Measurements from ENCODE around the gene BAG2.

The BAG2 gene

DNA sequence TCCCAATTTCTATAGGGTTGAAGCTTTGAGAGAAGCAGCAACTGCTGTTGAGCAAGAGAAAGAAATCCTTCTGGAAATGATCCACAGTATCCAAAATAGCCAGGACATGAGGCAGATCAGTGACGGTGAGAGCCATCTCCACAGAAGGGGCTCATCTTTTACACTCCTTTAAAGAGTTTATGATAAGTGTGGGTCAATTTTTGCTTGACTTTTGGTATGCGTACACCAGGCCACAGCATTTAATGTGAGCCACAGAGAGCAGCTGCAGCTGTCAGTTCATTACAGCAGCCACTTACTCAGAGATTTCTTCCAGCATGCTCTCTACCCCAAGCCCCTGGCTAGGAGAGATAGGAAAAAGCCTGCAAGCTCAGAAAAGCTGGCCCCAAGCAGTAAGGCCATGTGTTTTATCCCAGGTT lies 9.9 kb downstream of the BAG2 start:
- H3K4me1 ChIP-seq (ENCODE audit: control insufficient read depth in 1 of 2, insufficient read depth in 2 of 2, low read length in 2 of 2): peaks cover 4 to 5% of the 10 kb centered on the region in 2 experiments
- no peak overlapping the region for H4K8ac ChIP-seq (ENCODE audit: low read depth, low read length)
- H3K79me1 ChIP-seq (ENCODE audit: low read length): no peaks in the 10 kb centered on the region
- no peak overlapping the region for H3K4me3 ChIP-seq (ENCODE audit: low read depth, low read length)
- H4K12ac ChIP-seq (ENCODE audit: low read depth, low read length): no peak overlapping the region
- no peak overlapping the region for H3K18ac ChIP-seq (ENCODE audit: low read length)
- peaks cover 5 to 16% of the 10 kb centered on the region in 2 experiments for H3K36me3 ChIP-seq (ENCODE audit: control insufficient read depth in 1 of 2, insufficient read depth in 2 of 2, low read length in 2 of 2)
- H3K27me3 ChIP-seq (ENCODE audit: insufficient read depth, low read length): no peaks in the 10 kb centered on the region
- H2AK5ac ChIP-seq (ENCODE audit: low read length): no peak overlapping the region
- no peak overlapping the region for H3K4me2 ChIP-seq (ENCODE audit: low read length)
- H3K9ac ChIP-seq (ENCODE audit: low read length): no peak overlapping the region
- no peak for DNase-seq
- H2BK12ac ChIP-seq (ENCODE audit: low read length): no peak overlapping the region
- H3K27ac ChIP-seq (ENCODE audit: low read depth, low read length): no peak overlapping the region
- no peaks in the 10 kb centered on the region for H3K9me3 ChIP-seq (ENCODE audit: insufficient read depth, low read depth, low read length)
- no peak overlapping the region for H3K23ac ChIP-seq (ENCODE audit: low read length)
- no peaks in the 10 kb centered on the region for H3K79me2 ChIP-seq (ENCODE audit: control insufficient read depth, insufficient read depth, low read length, poor library complexity)
- H2BK120ac ChIP-seq (ENCODE audit: insufficient read depth, low read length, poor library complexity): no peak overlapping the region
- no CpG with 5 or more reads among the region's 2 CpGs for WGBS (ENCODE audit: extremely low coverage, insufficient coverage, insufficient read length)
- no peak overlapping the region for H2AFZ ChIP-seq (ENCODE audit: insufficient read depth, low read length, poor library complexity)
- no peak overlapping the region for H3K4ac ChIP-seq (ENCODE audit: low read depth, low read length)
- no peak overlapping the region for H3K14ac ChIP-seq (ENCODE audit: low read length)
- no peak overlapping the region for H4K91ac ChIP-seq (ENCODE audit: low read depth, low read length)
- no peak overlapping the region for H2BK5ac ChIP-seq (ENCODE audit: low read depth, low read length, poor library complexity)

GRCh38 chr6:57183336-57183735 lies 11.2 kb downstream of the BAG2 start:
- peak in 1 of 2 donors; percentile 24 for DNase-seq
- Histone ChIP-seq H3K14ac (ENCODE audit: low read length) (no peak overlapping the region), H2BK12ac (ENCODE audit: low read length) (no peak overlapping the region), H3K27me3 (ENCODE audit: insufficient read depth, low read length) (no peaks in the 10 kb centered on the region), H3K79me2 (ENCODE audit: control insufficient read depth, insufficient read depth, low read length, poor library complexity) (no peaks in the 10 kb centered on the region), H3K79me1 (ENCODE audit: low read length) (no peaks in the 10 kb centered on the region), H2AFZ (ENCODE audit: insufficient read depth, low read length, poor library complexity) (no peak overlapping the region), H3K4me3 (ENCODE audit: low read depth, low read length) (no peak overlapping the region), H4K12ac (ENCODE audit: low read depth, low read length) (no peak overlapping the region), H2BK120ac (ENCODE audit: insufficient read depth, low read length, poor library complexity) (no peak overlapping the region), H3K4me1 (ENCODE audit: control insufficient read depth in 1 of 2, insufficient read depth in 2 of 2, low read length in 2 of 2) (no peaks in the 10 kb centered on the region), H3K18ac (ENCODE audit: low read length) (no peak overlapping the region), H3K36me3 (ENCODE audit: control insufficient read depth in 1 of 2, insufficient read depth in 2 of 2, low read length in 2 of 2) (peaks cover 5 to 16% of the 10 kb centered on the region in 2 experiments), H3K4ac (ENCODE audit: low read depth, low read length) (no peak overlapping the region), H3K27ac (ENCODE audit: low read depth, low read length) (no peak overlapping the region), H4K91ac (ENCODE audit: low read depth, low read length) (no peak overlapping the region), H3K23ac (ENCODE audit: low read length) (no peak overlapping the region), H3K9me3 (ENCODE audit: insufficient read depth, low read depth, low read length) (no peaks in the 10 kb centered on the region), H3K9ac (ENCODE audit: low read length) (no peak overlapping the region), H2BK5ac (ENCODE audit: low read depth, low read length, poor library complexity) (no peak overlapping the region), H3K4me2 (ENCODE audit: low read length) (no peak overlapping the region), H2AK5ac (ENCODE audit: low read length) (no peak overlapping the region), H4K8ac (ENCODE audit: low read depth, low read length) (no peak overlapping the region)
- WGBS (ENCODE audit: extremely low coverage, insufficient coverage, insufficient read length): no CpG with 5 or more reads among the region's 2 CpGs

DNA sequence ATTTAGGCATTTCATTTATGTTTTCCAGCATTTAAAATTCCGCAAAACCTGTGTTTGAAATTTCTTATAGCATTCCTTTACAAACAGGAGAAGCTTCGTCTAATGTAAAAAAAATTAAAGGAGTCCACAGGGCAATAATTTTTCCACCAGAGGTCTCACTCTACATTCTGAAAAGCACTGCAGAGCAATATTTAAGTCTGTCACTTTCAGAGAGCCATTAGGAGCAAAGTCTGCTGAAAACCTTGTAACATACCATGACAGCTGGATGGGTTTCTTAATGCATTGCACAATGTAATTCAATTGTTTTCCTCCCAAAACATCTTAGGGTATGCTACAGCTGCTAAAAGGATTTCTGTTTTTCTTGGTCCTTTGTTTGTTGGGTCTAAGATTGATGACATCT lies 18.0 kb downstream of the BAG2 start:
- H3K23ac ChIP-seq (ENCODE audit: low read length): no peak overlapping the region
- no peak overlapping the region for H3K9ac ChIP-seq (ENCODE audit: low read length)
- H3K79me1 ChIP-seq (ENCODE audit: low read length): no peaks in the 10 kb centered on the region
- no peaks in the 10 kb centered on the region for H3K4me1 ChIP-seq (ENCODE audit: control insufficient read depth in 1 of 2, insufficient read depth in 2 of 2, low read length in 2 of 2)
- no peak overlapping the region for H4K12ac ChIP-seq (ENCODE audit: low read depth, low read length)
- no peak overlapping the region for H3K4me3 ChIP-seq (ENCODE audit: low read depth, low read length)
- H3K79me2 ChIP-seq (ENCODE audit: control insufficient read depth, insufficient read depth, low read length, poor library complexity): no peaks in the 10 kb centered on the region
- no peaks in the 10 kb centered on the region for H3K27me3 ChIP-seq (ENCODE audit: insufficient read depth, low read length)
- H2AFZ ChIP-seq (ENCODE audit: insufficient read depth, low read length, poor library complexity): no peak overlapping the region
- no peak overlapping the region for H3K4me2 ChIP-seq (ENCODE audit: low read length)
- no peak overlapping the region for H3K14ac ChIP-seq (ENCODE audit: low read length)
- peak in 1 of 2 donors; percentile 28 for DNase-seq
- no peaks in the 10 kb centered on the region for H3K9me3 ChIP-seq (ENCODE audit: insufficient read depth, low read depth, low read length)
- no peak overlapping the region for H4K91ac ChIP-seq (ENCODE audit: low read depth, low read length)
- no peak overlapping the region for H2AK5ac ChIP-seq (ENCODE audit: low read length)
- peaks cover 4 to 11% of the 10 kb centered on the region in 2 experiments for H3K36me3 ChIP-seq (ENCODE audit: control insufficient read depth in 1 of 2, insufficient read depth in 2 of 2, low read length in 2 of 2)
- no peak overlapping the region for H2BK120ac ChIP-seq (ENCODE audit: insufficient read depth, low read length, poor library complexity)
- no peak overlapping the region for H4K8ac ChIP-seq (ENCODE audit: low read depth, low read length)
- no peak overlapping the region for H3K4ac ChIP-seq (ENCODE audit: low read depth, low read length)
- no CpG with 5 or more reads among the region's 2 CpGs for WGBS (ENCODE audit: extremely low coverage, insufficient coverage, insufficient read length)
- no peak overlapping the region for H3K27ac ChIP-seq (ENCODE audit: low read depth, low read length)
- no peak overlapping the region for H2BK12ac ChIP-seq (ENCODE audit: low read length)
- no peak overlapping the region for H2BK5ac ChIP-seq (ENCODE audit: low read depth, low read length, poor library complexity)
- no peak overlapping the region for H3K18ac ChIP-seq (ENCODE audit: low read length)

DNA sequence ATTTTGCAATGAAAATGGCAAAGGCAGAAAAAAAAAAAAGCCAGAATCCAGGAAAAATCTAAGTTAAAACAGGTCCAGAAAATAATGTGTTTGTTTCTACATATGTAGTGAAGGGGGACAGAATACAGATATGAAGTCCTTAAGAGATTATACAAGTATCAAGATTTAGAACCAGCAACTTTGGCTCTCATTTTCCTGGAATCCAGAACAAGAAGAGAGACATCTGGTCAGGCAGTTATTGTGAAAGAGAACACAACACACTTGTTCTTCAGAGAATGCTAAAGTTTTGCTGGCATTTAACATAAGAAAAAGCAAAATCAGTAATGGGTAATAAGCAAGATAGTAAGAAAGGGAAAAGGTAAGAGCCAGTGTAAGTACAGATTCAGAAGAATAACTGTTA lies 21.1 kb downstream of the BAG2 start:
- H3K9ac ChIP-seq (ENCODE audit: low read length): no peak overlapping the region
- no peak overlapping the region for H2BK5ac ChIP-seq (ENCODE audit: low read depth, low read length, poor library complexity)
- no peak overlapping the region for H2AFZ ChIP-seq (ENCODE audit: insufficient read depth, low read length, poor library complexity)
- no peak overlapping the region for H2BK12ac ChIP-seq (ENCODE audit: low read length)
- no peak overlapping the region for H2BK120ac ChIP-seq (ENCODE audit: insufficient read depth, low read length, poor library complexity)
- no peak for DNase-seq
- no peaks in the 10 kb centered on the region for H3K79me1 ChIP-seq (ENCODE audit: low read length)
- H3K36me3 ChIP-seq (ENCODE audit: control insufficient read depth in 1 of 2, insufficient read depth in 2 of 2, low read length in 2 of 2): peaks cover 4 to 10% of the 10 kb centered on the region in 2 experiments
- no peak overlapping the region for H4K8ac ChIP-seq (ENCODE audit: low read depth, low read length)
- no peak overlapping the region for H3K23ac ChIP-seq (ENCODE audit: low read length)
- no peak overlapping the region for H4K12ac ChIP-seq (ENCODE audit: low read depth, low read length)
- H3K18ac ChIP-seq (ENCODE audit: low read length): no peak overlapping the region
- H3K4ac ChIP-seq (ENCODE audit: low read depth, low read length): no peak overlapping the region
- no peak overlapping the region for H4K91ac ChIP-seq (ENCODE audit: low read depth, low read length)
- no peak overlapping the region for H3K4me2 ChIP-seq (ENCODE audit: low read length)
- H3K27ac ChIP-seq (ENCODE audit: low read depth, low read length): no peak overlapping the region
- H3K4me1 ChIP-seq (ENCODE audit: control insufficient read depth in 1 of 2, insufficient read depth in 2 of 2, low read length in 2 of 2): no peaks in the 10 kb centered on the region
- no peaks in the 10 kb centered on the region for H3K27me3 ChIP-seq (ENCODE audit: insufficient read depth, low read length)
- no peak overlapping the region for H2AK5ac ChIP-seq (ENCODE audit: low read length)
- no peak overlapping the region for H3K4me3 ChIP-seq (ENCODE audit: low read depth, low read length)
- H3K9me3 ChIP-seq (ENCODE audit: insufficient read depth, low read depth, low read length): no peaks in the 10 kb centered on the region
- H3K14ac ChIP-seq (ENCODE audit: low read length): no peak overlapping the region
- no peaks in the 10 kb centered on the region for H3K79me2 ChIP-seq (ENCODE audit: control insufficient read depth, insufficient read depth, low read length, poor library complexity)

All from trophoblast cell (in vitro differentiated cells and primary cell).